Stimulated activated CD8-positive, alpha-beta memory T cell treated with anti-CD3 and anti-CD28 coated beads, Interleukin-7, amount 100 ng/mL, for 48 hours (primary cell): ENCODE data around the gene LGALS7.
"Not testable (repeated sequence)": the region's sequence is repeated elsewhere in the genome, so short reads cannot be mapped to it uniquely, and the experiment has no call there.

Experiments
- DNase-seq, 2 donors: peaks; one replicate each; pipeline ENCODE4 v3.0.0-alpha.2; 2020; ENCODE audit warnings: low read depth in 1 of 2; ENCODE audit errors: extremely low read depth in 1 of 2

The LGALS7 gene

GRCh38 chr19:38774181-38774950 lies 1.0 kb upstream of the LGALS7 start:
- DNase-seq: no peak

GRCh38 chr19:38771569-38771968 lies 1.7 kb downstream of the LGALS7 start:
- not testable (repeated sequence) for DNase-seq

GRCh38 chr19:38770949-38771275 lies 2.4 kb downstream of the LGALS7 start:
- DNase-seq: not testable (repeated sequence)

- DNase-seq: not testable (repeated sequence)
Observed at GRCh38 chr19:38770228-38770948, 2.9 kb downstream of the LGALS7 start.

GRCh38 chr19:38769635-38770211 lies 3.6 kb downstream of the LGALS7 start:
- peak; percentile 69 to 80 for DNase-seq

- no peak for DNase-seq
Observed at GRCh38 chr19:38766276-38767047, 6.9 kb downstream of the LGALS7 start.

- DNase-seq: no peak
Observed at GRCh38 chr19:38765214-38765613, 8.1 kb downstream of the LGALS7 start.

GRCh38 chr19:38763795-38764220 lies 9.5 kb downstream of the LGALS7 start:
- DNase-seq: no peak

- not testable (repeated sequence) for DNase-seq
Observed at GRCh38 chr19:38761884-38762389, 11.4 kb downstream of the LGALS7 start.

GRCh38 chr19:38760805-38761517 lies 12.4 kb downstream of the LGALS7 start:
- not testable (repeated sequence) for DNase-seq

GRCh38 chr19:38759590-38760003 lies 13.7 kb downstream of the LGALS7 start:
- no peak for DNase-seq

- not testable (repeated sequence) for DNase-seq
Observed at GRCh38 chr19:38754196-38754595, 19.1 kb downstream of the LGALS7 start.

- not testable (repeated sequence) for DNase-seq
Observed at GRCh38 chr19:38753783-38754182, 19.5 kb downstream of the LGALS7 start.

- DNase-seq: no peak
Observed at GRCh38 chr19:38745316-38745715, 28.0 kb downstream of the LGALS7 start.

- DNase-seq: no peak
Observed at GRCh38 chr19:38744874-38745273, 28.4 kb downstream of the LGALS7 start.

GRCh38 chr19:38744298-38744681 lies 29.0 kb downstream of the LGALS7 start, which contains the start of gene CAPN12:
TSS of gene CAPN12 (minus strand) at chr19:38744474. CDS start at chr19:38744165, 309 bp downstream.
- DNase-seq: no peak

- DNase-seq: no peak
Observed at GRCh38 chr19:38743394-38744297, 29.7 kb downstream of the LGALS7 start.

- no peak for DNase-seq
Observed at GRCh38 chr19:38742906-38743305, 30.4 kb downstream of the LGALS7 start.

- no peak for DNase-seq
Observed at GRCh38 chr19:38742296-38742695, 31.0 kb downstream of the LGALS7 start.
